K562 (cell line): ENCODE data around the gene FCGR3A. TPM values are rescaled to one million over a fixed set of nuclear protein-coding genes. Genes with fewer than 3 reads are reported as not detected.
A peak's percentile ranks its signal among the peaks of the same experiment; 100 is the strongest.
"Not testable (repeated sequence)": the region's sequence is repeated elsewhere in the genome, so short reads cannot be mapped to it uniquely, and the experiment has no call there.

Source experiments
- AFF1 ChIP-seq, 2 experiments: fragments of 450-650 bp; IDR thresholded peaks; 2 replicates each; pipeline ENCODE4 v1.6.1; 2018; ENCODE audit warnings: mild to moderate bottlenecking in 2 of 2, low read depth in 1 of 2; ENCODE audit not compliant: partially characterized antibody in 2 of 2
- CEBPB ChIP-seq: fragments of 450-650 bp; IDR thresholded peaks from 2 replicates; pipeline ENCODE4 v1.6.1; 2016; ENCODE audit warnings: missing genetic modification characterization, missing compliant biosample characterization
- CTCF ChIP-seq, 3 experiments: IDR thresholded peaks in 2 of 3; conservative IDR thresholded peaks in 1 of 3; 2 replicates each; pipeline ENCODE4 v1.5.1; 2011 to 2012; ENCODE audit warnings: low read length in 3 of 3, mild to moderate bottlenecking in 3 of 3, control low read depth in 2 of 3, improper control_type of control experiment in 1 of 3, inconsistent platforms in 1 of 3, low read depth in 1 of 3, mixed read lengths in 1 of 3, moderate library complexity in 1 of 3; ENCODE audit not compliant: insufficient read depth in 2 of 3
- HNRNPLL ChIP-seq: fragments of 200-400 bp; formaldehyde crosslinking; IDR thresholded peaks from 2 replicates; pipeline ENCODE4 v1.6.1; 2017; ENCODE audit warnings: low read length, low read depth, mild to moderate bottlenecking; ENCODE audit not compliant: poor library complexity, severe bottlenecking
- KDM4B ChIP-seq, 2 experiments: fragments of 450-650 bp in 1 of 2; sonication (generic) in 1 of 2; IDR thresholded peaks; 2 replicates each; pipeline ENCODE4 v1.6.1; 2016 to 2017; ENCODE audit warnings: borderline replicate concordance in 2 of 2, antibody characterized with exemption in 1 of 2, low read depth in 1 of 2, mild to moderate bottlenecking in 1 of 2
- MYBL2 ChIP-seq, 2 experiments: fragments of 450-650 bp in 1 of 2; sonication (generic) in 1 of 2; formaldehyde crosslinking in 1 of 2; IDR thresholded peaks; 2 replicates each; pipeline versions ENCODE4 v1.6.1 to v1.8.1; 2017 to 2022; ENCODE audit warnings: borderline replicate concordance in 1 of 2, inconsistent platforms in 1 of 2, low read depth in 1 of 2, mild to moderate bottlenecking in 1 of 2, missing genetic modification reagents in 1 of 2, moderate library complexity in 1 of 2
- SP1 ChIP-seq: sonication (generic); formaldehyde crosslinking; IDR thresholded peaks from 2 replicates; pipeline ENCODE4 v1.8.1; 2022; ENCODE audit warnings: mild to moderate bottlenecking, missing genetic modification reagents
- ZNF318 ChIP-seq, 2 experiments: fragments of 450-650 bp; IDR thresholded peaks; 2 replicates each; pipeline ENCODE4 v1.6.1; 2016; ENCODE audit warnings: mild to moderate bottlenecking in 2 of 2, borderline replicate concordance in 1 of 2, low read depth in 1 of 2, moderate library complexity in 1 of 2
- polyA plus RNA-seq, 8 experiments: library from polyadenylated mRNA; depleted of rRNA in 4 of 8; stranded (reverse) in 5 of 8; unstranded in 3 of 8; fragments of >200 nt; fragmentation: Nextera tagmentation in 2 of 8; fragmentation: Illumina TruSeq in 1 of 8; extraction: Ambion mirVana in 2 of 8; extraction: Trizol in 1 of 8; gene quantifications; 2 replicates each; pipeline versions ENCODE4 v1.2.1 to v1.2.3, GENCODE V29; 2011 to 2014; ENCODE audit warnings: inconsistent platforms in 1 of 8, missing spikeins in 1 of 8
- total RNA-seq, 7 experiments: library from RNA; depleted of rRNA in 6 of 7; stranded (reverse); fragments of >200 nt in 6 of 7; fragmentation: Illumina TruSeq in 2 of 7; extraction: Trizol in 2 of 7; gene quantifications; 2 replicates each; pipeline versions ENCODE4 v1.2.1 to v1.2.3, GENCODE V29; 2011 to 2021; ENCODE audit warnings: low replicate concordance in 1 of 7

FCGR3A gene
- total and polyA plus RNA-seq, 9 of the 15 experiments (the other 6 are each of a cell fraction or from before 2014, with no cell fraction given), result 0.04 to 0.29 (median 0.14) TPM; not detected in 3

- TF ChIP-seq MYBL2 (IDR thresholded peaks at IDR 0.05; ENCODE audit: low read depth) (peak; percentile 87), CTCF (IDR thresholded peaks at IDR 0.05 in 2 of 3, conservative IDR thresholded peaks at IDR 0.05 in 1 of 3; ENCODE audit: insufficient read depth in 2 of 3, low read depth in 1 of 3, low read length in 3 of 3) (peak; percentile 28 to 49 (median 45); a peak in 4 of 6 replicates), CEBPB (tag) (peak; percentile 99), KDM4B (IDR thresholded peaks at IDR 0.05; ENCODE audit: borderline replicate concordance in 2 of 2, low read depth in 1 of 2) (peak in 1 of 2 experiments; percentile 63; a peak in 1 of 4 replicates), AFF1 (IDR thresholded peaks at IDR 0.05; ENCODE audit: low read depth in 1 of 2, partially characterized antibody in 2 of 2) (peak in 1 of 2 experiments; percentile 86), ZNF318 (IDR thresholded peaks at IDR 0.05; ENCODE audit: borderline replicate concordance in 1 of 2, low read depth in 1 of 2) (peak in 1 of 2 experiments; percentile 81; a peak in 2 of 4 replicates), HNRNPLL (peak; percentile 87), SP1 (CRISPR knock-in tag) (peak; percentile 89; the same call in 1 of the 2 replicates)
- TF ChIP-seq MYBL2 (CRISPR knock-in tag; IDR thresholded peaks at IDR 0.05; ENCODE audit: borderline replicate concordance), result not testable (repeated sequence)
Measured at GRCh38 chr1:161539731-161540569, 9.7 kb downstream of the FCGR3A start (continued).
